Measurements from ENCODE around the gene AUTS2.

The AUTS2 gene

GRCh38 chr7:69625798-69626197 is 27.5 kb downstream of the AUTS2 start:
- no peak for DNase-seq

GRCh38 chr7:69630292-69630691 is 32.0 kb downstream of the AUTS2 start:
- DNase-seq, result no peak

- no peak for DNase-seq
Observed at GRCh38 chr7:69631131-69631530, 32.9 kb downstream of the AUTS2 start.

GRCh38 chr7:69632280-69632679 is 34.0 kb downstream of the AUTS2 start:
- DNase-seq, result no peak

DNA sequence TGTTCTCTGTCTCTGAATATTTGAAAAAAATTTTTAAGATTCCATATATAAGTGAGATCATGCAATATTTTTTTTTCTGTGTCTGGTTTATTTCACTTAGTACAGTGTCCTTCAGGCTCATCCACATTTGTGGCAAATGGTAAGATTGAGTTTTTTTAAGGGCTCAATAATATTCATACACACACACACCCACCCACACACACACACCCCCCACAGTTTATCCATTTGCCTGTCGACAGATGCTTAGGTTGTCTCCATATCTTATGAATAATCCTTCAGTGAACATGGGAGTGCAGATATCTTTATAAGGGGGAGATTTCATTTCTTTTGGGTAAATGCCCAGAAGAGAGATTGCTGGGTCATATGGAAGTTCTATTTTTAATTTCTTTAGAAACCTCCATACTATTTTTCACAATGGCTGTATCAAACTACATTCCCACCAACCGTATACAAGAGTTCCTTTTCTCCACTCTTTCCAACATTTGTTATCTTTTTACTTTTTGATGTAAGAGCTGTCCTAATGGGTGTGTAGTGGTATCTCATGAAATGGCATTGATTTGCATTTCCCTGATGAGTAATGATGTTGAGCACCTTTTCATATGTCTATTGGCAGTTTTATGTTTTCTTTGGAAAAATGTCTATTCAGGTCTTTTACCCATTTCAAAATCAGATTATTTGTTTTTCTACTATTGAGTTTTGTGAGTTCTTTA is 35.0 kb downstream of the AUTS2 start:
- DNase-seq, result no peak

DNA sequence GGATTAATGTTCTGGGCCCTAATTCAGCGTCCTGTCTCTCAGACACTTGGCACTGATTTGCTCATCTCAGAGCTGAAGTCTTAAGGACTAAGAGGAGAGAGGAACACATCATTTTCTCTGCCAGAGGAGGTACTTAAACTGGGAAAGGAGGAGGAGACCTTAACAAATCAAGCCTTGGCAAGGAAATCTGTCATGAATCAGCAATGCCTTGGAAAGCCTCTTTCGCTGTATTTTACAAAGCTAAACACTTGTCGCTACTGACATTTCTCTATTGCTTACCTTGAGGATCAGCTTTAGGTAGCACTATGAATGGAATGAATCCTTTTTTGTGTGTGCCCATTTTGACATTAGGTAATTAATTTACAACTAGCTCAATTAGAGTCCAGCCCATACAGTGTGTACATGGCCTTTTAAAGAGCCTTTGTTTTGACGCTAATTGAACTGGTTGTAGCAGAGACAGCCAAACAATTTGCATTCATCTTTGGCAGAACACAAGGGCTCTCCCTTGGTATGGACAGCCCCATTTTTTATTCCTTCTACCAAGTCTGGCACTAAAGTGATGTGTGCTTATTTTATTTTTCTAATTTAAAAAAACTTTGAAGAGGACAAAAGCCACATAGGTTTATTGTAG is 37.4 kb downstream of the AUTS2 start:
- DNase-seq, result no peak

GRCh38 chr7:69638674-69639073 is 40.4 kb downstream of the AUTS2 start:
- no peak for DNase-seq

GRCh38 chr7:69640216-69640615 is 41.9 kb downstream of the AUTS2 start:
- DNase-seq, result no peak

GRCh38 chr7:69640925-69641594 is 42.8 kb downstream of the AUTS2 start:
- DNase-seq, result no peak

DNA sequence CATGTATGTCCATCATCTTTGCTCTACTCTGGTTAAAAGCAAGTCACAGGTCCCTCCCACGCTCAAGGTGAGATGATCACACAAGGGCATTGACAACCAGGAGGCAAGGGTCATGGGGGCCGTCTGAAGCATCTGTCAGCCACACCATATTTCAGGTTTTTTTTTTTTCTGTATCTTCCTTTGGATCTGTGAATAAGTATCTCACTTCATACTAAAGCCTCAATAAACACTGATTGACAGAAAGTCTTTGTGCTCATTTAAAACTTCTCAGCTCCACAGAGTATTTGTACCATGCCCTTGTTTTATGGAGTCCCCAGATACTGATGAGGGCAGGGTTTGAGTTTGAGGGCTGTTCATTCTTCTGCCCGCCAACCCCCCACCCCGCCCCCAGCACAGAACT is 45.0 kb downstream of the AUTS2 start:
- DNase-seq, result no peak

GRCh38 chr7:69643708-69644445 is 45.6 kb downstream of the AUTS2 start:
- DNase-seq, result no peak

DNA sequence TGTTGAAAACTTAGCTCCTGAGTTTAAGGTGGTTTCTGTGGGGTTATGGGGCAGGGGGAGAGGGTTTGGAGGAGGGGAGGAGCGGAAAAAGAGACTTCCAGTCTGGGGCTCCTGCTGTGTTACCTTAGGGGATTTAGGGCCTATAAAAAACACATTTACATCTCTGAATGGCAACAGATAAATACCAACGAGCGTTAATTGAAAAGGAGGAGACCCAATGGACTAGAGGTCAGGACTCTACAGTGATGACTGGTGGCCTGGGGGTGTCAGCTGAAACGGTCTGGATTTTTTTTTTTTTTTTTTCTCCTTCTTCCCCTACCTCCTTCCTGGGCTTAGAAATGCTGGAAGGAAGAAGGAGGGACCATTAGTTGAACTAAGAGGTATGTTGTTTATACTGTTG is 47.4 kb downstream of the AUTS2 start:
- DNase-seq, result no peak

GRCh38 chr7:69651101-69651590 is 52.9 kb downstream of the AUTS2 start:
- no peak for DNase-seq

- DNase-seq, result no peak
Observed at GRCh38 chr7:69652947-69653701, 54.8 kb downstream of the AUTS2 start.

DNA sequence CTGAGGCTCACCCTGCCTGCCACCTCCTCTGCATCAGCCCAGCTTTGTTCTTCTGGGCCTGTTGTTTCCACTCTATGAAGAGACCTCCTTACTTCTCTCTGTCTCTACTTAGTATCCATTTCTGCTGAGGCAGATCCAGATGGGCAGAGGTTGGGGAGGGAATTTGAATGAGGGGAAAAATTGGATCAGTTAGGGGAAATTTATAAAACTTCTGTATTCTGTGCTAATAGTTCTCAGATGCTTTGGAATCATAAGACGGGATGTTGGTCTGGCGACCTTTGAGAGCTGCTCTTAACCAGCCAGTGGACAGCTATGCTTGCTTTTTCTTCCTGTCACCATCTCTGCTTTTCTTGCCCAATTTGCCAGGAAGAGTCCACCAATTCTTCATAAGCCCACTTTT is 55.5 kb downstream of the AUTS2 start:
- DNase-seq, result no peak

DNA sequence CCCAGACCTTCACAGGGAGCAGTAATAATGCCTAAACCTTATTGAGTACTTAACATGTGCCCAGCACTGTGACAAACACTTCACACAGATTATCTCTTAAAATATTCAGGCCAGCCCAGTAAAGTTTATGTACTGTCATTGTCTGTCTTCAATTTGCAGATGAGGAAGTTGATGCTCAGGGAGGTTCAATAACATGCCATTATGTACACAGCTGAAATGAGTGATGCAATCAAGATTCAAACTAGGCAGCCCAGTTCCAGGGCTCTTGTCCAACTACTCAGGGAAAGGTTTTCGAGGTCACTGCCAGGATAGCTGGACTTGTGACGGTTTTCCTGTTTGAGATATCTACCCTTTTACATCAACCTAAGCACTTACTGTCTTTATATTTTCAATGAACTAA is 56.1 kb downstream of the AUTS2 start:
- DNase-seq, result no peak

DNA sequence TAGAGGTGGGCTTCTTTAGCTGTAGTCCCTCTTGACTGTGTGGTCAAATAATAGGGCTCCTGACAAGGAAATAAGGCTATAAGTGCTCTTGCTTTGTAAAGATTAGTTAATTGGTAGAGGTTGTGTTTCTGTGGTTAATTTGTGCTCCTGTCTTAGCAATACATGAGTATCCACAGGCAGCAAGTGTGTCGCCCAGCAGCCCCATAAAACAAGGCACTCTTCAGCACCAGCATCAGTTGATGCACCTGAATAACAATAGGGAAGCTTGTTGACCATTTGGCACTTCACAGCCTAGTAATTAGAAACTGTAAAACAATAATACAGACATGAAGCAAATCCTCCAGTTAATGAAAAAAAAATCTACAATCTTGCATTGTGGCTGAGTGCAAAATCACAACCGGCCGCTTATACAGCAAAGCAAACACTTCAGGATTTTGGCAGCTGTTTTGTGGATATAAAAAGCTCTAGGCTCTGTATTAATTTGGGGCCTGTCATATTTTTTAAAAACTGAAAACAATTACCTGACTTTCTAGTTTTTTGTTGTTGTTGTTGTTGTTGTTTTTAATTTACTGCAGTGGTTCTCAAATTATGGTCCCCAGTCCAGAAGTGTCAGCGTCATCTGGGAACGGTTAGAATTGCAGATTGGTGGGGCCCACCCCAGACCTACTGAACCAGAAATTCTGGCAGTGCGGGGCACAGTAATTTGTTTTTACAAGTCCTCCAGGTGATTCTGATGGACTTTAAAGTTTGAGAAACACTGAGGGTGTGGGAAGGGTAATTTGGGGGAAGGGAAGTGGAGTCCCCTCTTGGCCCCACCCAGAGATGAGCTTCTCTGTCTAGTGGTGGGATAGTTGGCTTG is 56.8 kb downstream of the AUTS2 start:
- no peak for DNase-seq

DNA sequence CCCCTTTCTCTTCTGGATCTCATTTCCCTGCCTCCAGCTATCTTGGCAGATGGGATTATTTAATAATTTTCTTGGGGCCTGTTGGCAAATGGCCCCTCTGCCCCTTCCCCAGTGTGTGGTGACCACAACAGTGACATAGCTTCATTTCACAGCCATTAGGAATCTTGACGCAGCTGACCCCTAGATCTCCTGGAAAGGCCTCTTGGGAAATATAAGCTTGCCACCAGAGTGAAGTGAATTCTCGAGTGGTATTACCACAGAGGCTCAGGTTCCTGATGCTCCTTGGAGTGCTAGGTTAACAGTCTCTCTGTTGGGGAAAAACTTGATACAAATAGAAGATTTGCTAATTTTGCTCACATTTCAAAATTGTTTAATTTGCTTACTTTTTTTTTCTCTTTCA is 57.8 kb downstream of the AUTS2 start:
- no peak for DNase-seq

DNA sequence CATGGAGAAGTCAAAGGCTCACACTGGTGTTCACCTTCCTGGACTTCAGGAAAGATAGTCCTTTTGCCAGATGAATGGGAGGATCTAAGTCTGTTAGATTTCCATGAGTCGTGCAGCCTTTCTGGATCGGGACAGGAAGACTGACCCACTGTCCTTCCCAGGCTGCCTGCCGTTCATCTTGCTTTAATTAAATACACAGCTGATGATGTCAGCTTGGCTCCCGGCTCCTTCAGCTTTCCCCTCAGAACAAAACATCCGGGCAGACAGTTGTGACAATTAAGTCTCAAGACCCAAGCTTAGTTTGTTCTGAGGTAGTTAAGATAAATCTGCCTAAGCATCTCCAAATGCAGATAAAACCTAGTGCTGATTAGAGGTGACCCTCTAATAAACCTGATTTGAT is 58.6 kb downstream of the AUTS2 start:
- DNase-seq, result no peak

- DNase-seq, result no peak
Observed at GRCh38 chr7:69657331-69657730, 59.1 kb downstream of the AUTS2 start.

GRCh38 chr7:69657985-69658384 is 59.7 kb downstream of the AUTS2 start:
- DNase-seq, result no peak

DNA sequence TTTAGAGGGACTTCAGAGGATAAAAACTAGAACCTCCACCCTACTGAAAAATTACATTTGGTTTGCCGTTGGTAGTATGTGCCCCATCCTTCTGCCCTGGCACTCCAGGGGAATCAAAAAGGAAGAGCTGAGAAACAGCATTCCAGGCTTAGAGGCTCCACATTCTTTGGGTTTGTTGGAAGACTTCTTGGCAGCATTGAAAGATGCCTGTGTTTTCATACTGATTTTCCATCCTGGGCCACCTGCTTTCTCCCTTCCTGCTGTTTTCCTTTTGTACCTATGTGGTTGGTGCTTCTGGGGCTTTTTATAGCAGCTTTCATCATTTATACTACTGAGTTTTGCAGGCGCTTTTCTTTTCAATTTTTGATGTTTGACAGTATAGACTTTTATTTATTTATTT is 61.7 kb downstream of the AUTS2 start:
- no peak for DNase-seq

Data from stimulated activated CD4-positive, alpha-beta T cell treated with anti-CD3 and anti-CD28 coated beads, Interleukin-4, amount 100 ng/mL, for 24 hours (primary cell).